ENCODE measurements around the gene NCAM1. TPM values are rescaled to one million over a fixed set of nuclear protein-coding genes. Genes with fewer than 3 reads are reported as not detected.

NCAM1 gene
- total and polyA plus RNA-seq, 8 donors = 1.2 to 19.6 (median 3.6) TPM

- no peak for FAIRE-seq
- no peak for ATAC-seq
- intact Hi-C loops (cut with DNase I) = no loop called here
- H3K27me3 ChIP-seq = no peaks in the 10 kb centered on the region
- no peaks in the 10 kb centered on the region for H3K4me1 ChIP-seq
- no peaks in the 10 kb centered on the region for H3K9me3 ChIP-seq
- no peak for DNase-seq
- TF ChIP-seq, protein P1, sequence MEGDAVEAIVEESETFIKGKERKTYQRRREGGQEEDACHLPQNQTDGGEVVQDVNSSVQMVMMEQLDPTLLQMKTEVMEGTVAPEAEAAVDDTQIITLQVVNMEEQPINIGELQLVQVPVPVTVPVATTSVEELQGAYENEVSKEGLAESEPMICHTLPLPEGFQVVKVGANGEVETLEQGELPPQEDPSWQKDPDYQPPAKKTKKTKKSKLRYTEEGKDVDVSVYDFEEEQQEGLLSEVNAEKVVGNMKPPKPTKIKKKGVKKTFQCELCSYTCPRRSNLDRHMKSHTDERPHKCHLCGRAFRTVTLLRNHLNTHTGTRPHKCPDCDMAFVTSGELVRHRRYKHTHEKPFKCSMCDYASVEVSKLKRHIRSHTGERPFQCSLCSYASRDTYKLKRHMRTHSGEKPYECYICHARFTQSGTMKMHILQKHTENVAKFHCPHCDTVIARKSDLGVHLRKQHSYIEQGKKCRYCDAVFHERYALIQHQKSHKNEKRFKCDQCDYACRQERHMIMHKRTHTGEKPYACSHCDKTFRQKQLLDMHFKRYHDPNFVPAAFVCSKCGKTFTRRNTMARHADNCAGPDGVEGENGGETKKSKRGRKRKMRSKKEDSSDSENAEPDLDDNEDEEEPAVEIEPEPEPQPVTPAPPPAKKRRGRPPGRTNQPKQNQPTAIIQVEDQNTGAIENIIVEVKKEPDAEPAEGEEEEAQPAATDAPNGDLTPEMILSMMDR (IDR thresholded peaks at IDR 0.05) = no peak
- H3K4me3 ChIP-seq = no peak overlapping the region
- H3K36me3 ChIP-seq = no peaks in the 10 kb centered on the region
- 73 to 84% methylated on average over 10 of the region's 10 CpGs for WGBS, 2 donors
- no peak overlapping the region for H3K27ac ChIP-seq
Observed at GRCh38 chr11:113261709-113262475, 300.7 kb downstream of the NCAM1 start.

DNA sequence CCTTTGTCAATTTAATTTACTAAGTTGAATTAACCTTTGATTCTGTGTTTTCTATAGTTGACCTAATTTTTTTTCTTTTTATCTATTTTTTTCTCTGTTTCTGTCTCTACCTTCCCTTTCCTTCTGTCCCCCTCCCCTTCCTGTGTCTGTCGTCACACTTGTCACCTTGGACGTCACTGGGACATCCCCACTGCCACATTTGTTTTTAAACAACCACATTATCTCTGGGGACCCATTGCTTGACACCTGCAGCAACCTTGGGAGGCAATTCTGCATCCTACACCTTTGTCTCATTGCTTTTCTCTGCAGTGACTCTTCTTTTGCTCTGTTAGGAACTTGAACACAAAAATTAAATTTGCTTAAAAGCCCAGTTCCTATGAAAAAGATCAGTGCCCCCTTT lies 301.4 kb downstream of the NCAM1 start:
- no peaks in the 10 kb centered on the region for H3K4me1 ChIP-seq
- H3K9me3 ChIP-seq = no peaks in the 10 kb centered on the region
- no peak for DNase-seq
- FAIRE-seq = no peak
- no peaks in the 10 kb centered on the region for H3K36me3 ChIP-seq
- no peak overlapping the region for H3K27ac ChIP-seq
- H3K4me3 ChIP-seq = no peak overlapping the region
- TF ChIP-seq, protein P1 (IDR thresholded peaks at IDR 0.05) = no peak
- H3K27me3 ChIP-seq = no peaks in the 10 kb centered on the region
- 39 to 59% methylated on average over 2 of the region's 2 CpGs for WGBS, 2 donors
- ATAC-seq = no peak
- intact Hi-C loops (cut with DNase I) = no loop called here

DNA sequence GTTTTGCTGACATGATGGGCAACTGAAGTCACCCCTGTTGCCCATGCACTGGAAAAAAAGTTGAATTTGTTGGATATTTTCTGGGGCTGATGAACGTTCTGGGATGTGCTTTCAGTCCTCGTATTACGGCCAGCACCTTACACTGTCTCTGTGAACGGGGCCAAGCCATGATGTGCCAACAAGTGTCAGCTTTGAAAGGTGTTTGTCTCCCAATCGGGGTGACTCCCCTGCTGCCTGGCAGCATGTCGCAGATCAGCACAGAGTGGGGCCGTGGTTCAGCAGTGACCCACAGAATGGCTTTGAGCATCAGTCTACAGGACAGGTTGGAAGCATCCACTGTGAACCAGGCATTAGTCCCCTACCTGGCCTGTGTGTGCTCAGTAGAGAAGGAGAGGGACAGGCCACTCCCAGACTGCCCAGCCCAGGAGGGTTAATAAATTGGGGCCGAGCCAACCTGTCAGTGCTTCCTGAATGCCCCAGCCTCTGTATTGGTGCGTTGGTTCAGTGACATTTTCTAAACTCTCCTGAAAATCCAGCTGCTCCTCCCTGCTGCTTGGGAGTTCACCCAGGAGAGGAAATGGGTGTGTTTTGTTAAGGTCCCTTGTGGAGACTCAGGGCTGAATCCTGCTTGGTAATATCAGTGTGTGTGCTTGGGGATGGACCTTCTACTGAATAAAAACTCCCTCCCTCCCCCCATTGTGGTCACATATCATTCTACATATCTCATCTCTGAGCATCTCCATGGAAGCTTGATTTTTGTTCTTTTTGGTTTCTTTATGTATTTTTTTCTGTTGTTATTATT lies 302.4 kb downstream of the NCAM1 start:
- Histone ChIP-seq H3K4me1 (no peaks in the 10 kb centered on the region), H3K36me3 (no peaks in the 10 kb centered on the region), H3K4me3 (no peak overlapping the region), H3K9me3 (no peaks in the 10 kb centered on the region), H3K27me3 (no peaks in the 10 kb centered on the region), H3K27ac (no peak overlapping the region)
- intact Hi-C loops (cut with DNase I) = no loop called here
- DNase-seq (no peak), FAIRE-seq (no peak), ATAC-seq (no peak)
- WGBS, 2 donors = 47 to 55% methylated on average over 9 of the region's 9 CpGs
- TF ChIP-seq, protein P1 (IDR thresholded peaks at IDR 0.05) = no peak

GRCh38 chr11:113265362-113265761 lies 304.1 kb downstream of the NCAM1 start:
- Histone ChIP-seq H3K4me1 (no peaks in the 10 kb centered on the region), H3K27ac (no peak overlapping the region), H3K36me3 (no peaks in the 10 kb centered on the region), H3K27me3 (no peaks in the 10 kb centered on the region), H3K4me3 (no peak overlapping the region), H3K9me3 (no peaks in the 10 kb centered on the region)
- intact Hi-C loops (cut with DNase I) = no loop called here
- DNase-seq (no peak), FAIRE-seq (no peak), ATAC-seq (no peak)
- WGBS, 2 donors = 51 to 53% methylated on average over 2 of the region's 2 CpGs
- TF ChIP-seq, protein P1 (IDR thresholded peaks at IDR 0.05) = no peak

GRCh38 chr11:113267493-113267892 lies 306.3 kb downstream of the NCAM1 start:
- no peaks in the 10 kb centered on the region for H3K36me3 ChIP-seq
- intact Hi-C loops (cut with DNase I) = no loop called here
- FAIRE-seq (no peak), DNase-seq (no peak), ATAC-seq (no peak)
- no peak overlapping the region for H3K27ac ChIP-seq
- H3K27me3 ChIP-seq = no peaks in the 10 kb centered on the region
- H3K4me1 ChIP-seq = no peaks in the 10 kb centered on the region
- WGBS, 2 donors = 88 to 91% methylated on average over 7 of the region's 7 CpGs
- TF ChIP-seq, protein P1 (IDR thresholded peaks at IDR 0.05) = no peak
- H3K9me3 ChIP-seq = no peaks in the 10 kb centered on the region
- no peak overlapping the region for H3K4me3 ChIP-seq

Measured in pancreas (tissue), 10 donors.